IPS-NIHi7 (cell line): ENCODE measurements around the gene WIPF3.

Source experiments
- DNase-seq: peaks from one replicate; pipeline ENCODE4 v3.0.0; 2012; ENCODE audit warnings: mixed read lengths; ENCODE audit errors: extremely low spot score

Gene WIPF3

GRCh38 chr7:29915481-29916215, 109.3 kb downstream of the WIPF3 start:
- DNase-seq, result peak; percentile 4

- no peak for DNase-seq
Measured at GRCh38 chr7:29917641-29918040, 111.3 kb downstream of the WIPF3 start.

- DNase-seq, result no peak
Measured at GRCh38 chr7:29918850-29919249, 112.5 kb downstream of the WIPF3 start.

- no peak for DNase-seq
Measured at GRCh38 chr7:29919790-29920189, 113.5 kb downstream of the WIPF3 start.

GRCh38 chr7:29920491-29920890, 114.2 kb downstream of the WIPF3 start:
- DNase-seq, result no peak

- peak; percentile 85 for DNase-seq
Measured at GRCh38 chr7:29921404-29922010, 115.2 kb downstream of the WIPF3 start.

- no peak for DNase-seq
Measured at GRCh38 chr7:29922921-29923700, 116.8 kb downstream of the WIPF3 start.

GRCh38 chr7:29924006-29924405, 117.7 kb downstream of the WIPF3 start:
- no peak for DNase-seq

- no peak for DNase-seq
Measured at GRCh38 chr7:29924684-29925083, 118.4 kb downstream of the WIPF3 start.

GRCh38 chr7:29926216-29926615, 119.9 kb downstream of the WIPF3 start:
- no peak for DNase-seq

GRCh38 chr7:29926741-29927140, 120.4 kb downstream of the WIPF3 start:
- DNase-seq, result no peak

GRCh38 chr7:29929018-29929807, 122.9 kb downstream of the WIPF3 start:
- no peak for DNase-seq

- DNase-seq, result no peak
Measured at GRCh38 chr7:29935111-29935510, 128.8 kb downstream of the WIPF3 start.

- DNase-seq, result no peak
Measured at GRCh38 chr7:29937132-29937531, 130.8 kb downstream of the WIPF3 start.

GRCh38 chr7:29940199-29940598, 133.9 kb downstream of the WIPF3 start:
- no peak for DNase-seq

GRCh38 chr7:29945259-29945809, 139.0 kb downstream of the WIPF3 start:
- DNase-seq, result no peak

- peak; percentile 72 for DNase-seq
Measured at GRCh38 chr7:29946428-29947186, 140.3 kb downstream of the WIPF3 start.

GRCh38 chr7:29948587-29948986, 142.3 kb downstream of the WIPF3 start:
- no peak for DNase-seq

- DNase-seq, result no peak
Measured at GRCh38 chr7:29950480-29950879, 144.2 kb downstream of the WIPF3 start.

GRCh38 chr7:29951206-29951605, 144.9 kb downstream of the WIPF3 start:
- no peak for DNase-seq
